Type B pancreatic cell (in vitro differentiated cells): Measurements from ENCODE around the gene BACH2. TPM values are rescaled to one million over a fixed set of nuclear protein-coding genes. Genes with fewer than 3 reads are reported as not detected.

Source experiments
- DNase-seq: peaks from one replicate; pipeline ENCODE4 v3.0.0; 2021; ENCODE audit warnings: mixed read lengths; ENCODE audit not compliant: unreplicated experiment; ENCODE audit errors: extremely low spot score
- H3K27ac Mint-ChIP-seq: 2 replicates; pipeline ENCODE4 v1.8.0; 2021; ENCODE audit warnings: mild to moderate bottlenecking, mixed read lengths
- H3K27me3 Mint-ChIP-seq: 2 replicates; pipeline ENCODE4 v1.8.0; 2021; ENCODE audit warnings: mixed read lengths
- H3K36me3 Mint-ChIP-seq: 2 replicates; pipeline ENCODE4 v1.8.0; 2021; ENCODE audit warnings: mixed read lengths
- H3K4me1 Mint-ChIP-seq: one replicate; pipeline ENCODE4 v1.8.0; 2021; ENCODE audit warnings: mixed read lengths; ENCODE audit not compliant: unreplicated experiment
- H3K4me3 Mint-ChIP-seq: 2 replicates; pipeline ENCODE4 v1.8.0; 2021; ENCODE audit warnings: mild to moderate bottlenecking, mixed read lengths
- H3K9me3 Mint-ChIP-seq: 2 replicates; pipeline ENCODE4 v1.8.0; 2021; ENCODE audit warnings: mixed read lengths
- total RNA-seq: library from RNA; stranded (reverse); gene quantifications from 2 replicates; pipeline ENCODE4 v1.2.1, GENCODE V29; 2021; ENCODE audit warnings: low replicate concordance
- TF ChIP-seq, protein P1 (sequence below): fragments of 200-600 bp; sonication (generic); conservative IDR thresholded peaks from 2 replicates; pipeline ENCODE4 v1.5.0; 2021; ENCODE audit warnings: antibody characterized with exemption, mild to moderate bottlenecking

BACH2 gene
- total RNA-seq, 1 donor from 2014 or later, result 33.5 TPM

DNA sequence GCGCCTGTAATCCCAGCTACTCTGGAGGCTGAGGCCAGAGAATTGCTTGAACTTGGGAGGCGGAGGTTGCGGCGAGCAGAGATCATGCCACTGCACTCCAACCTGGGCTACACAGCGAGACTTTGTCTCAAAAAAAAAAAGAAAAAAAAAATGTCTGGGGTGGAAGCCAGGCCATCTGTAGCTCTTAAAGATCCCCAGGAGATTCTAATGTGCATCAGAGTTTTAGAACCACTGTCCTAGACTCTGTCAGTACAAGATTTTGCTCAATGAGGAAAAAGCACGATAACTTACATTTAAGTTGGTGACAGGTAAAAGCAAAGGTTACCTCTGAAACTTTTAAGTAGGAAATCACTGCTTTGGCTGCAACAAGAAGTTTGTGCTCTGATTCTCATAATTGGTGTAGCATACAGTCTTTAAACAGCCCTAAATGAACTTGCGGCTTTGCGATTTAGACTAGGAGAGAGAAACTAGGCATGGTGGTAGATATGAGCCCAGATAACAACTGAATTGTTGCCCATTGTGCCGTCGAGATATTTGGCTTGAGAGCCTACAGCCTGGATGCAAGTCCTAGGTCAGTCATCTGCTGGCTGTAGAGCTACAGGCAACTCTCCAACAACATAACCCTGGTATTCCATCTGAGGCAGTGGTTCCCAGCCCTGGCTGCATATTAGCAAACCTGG lies 67.2 kb downstream of the BACH2 start:
- H3K4me1 Mint-ChIP-seq, result peaks cover 53% of the 10 kb centered on the region
- H3K4me3 Mint-ChIP-seq, result no peak overlapping the region
- H3K9me3 Mint-ChIP-seq, result no peaks in the 10 kb centered on the region

GRCh38 chr6:90227673-90228072 lies 69.0 kb downstream of the BACH2 start:
- no peaks in the 10 kb centered on the region for H3K27me3 Mint-ChIP-seq
- H3K27ac Mint-ChIP-seq, result peak overlapping the region; percentile 60
- DNase-seq, result no peak
- peaks cover 48% of the 10 kb centered on the region for H3K4me1 Mint-ChIP-seq
- TF ChIP-seq, protein P1, sequence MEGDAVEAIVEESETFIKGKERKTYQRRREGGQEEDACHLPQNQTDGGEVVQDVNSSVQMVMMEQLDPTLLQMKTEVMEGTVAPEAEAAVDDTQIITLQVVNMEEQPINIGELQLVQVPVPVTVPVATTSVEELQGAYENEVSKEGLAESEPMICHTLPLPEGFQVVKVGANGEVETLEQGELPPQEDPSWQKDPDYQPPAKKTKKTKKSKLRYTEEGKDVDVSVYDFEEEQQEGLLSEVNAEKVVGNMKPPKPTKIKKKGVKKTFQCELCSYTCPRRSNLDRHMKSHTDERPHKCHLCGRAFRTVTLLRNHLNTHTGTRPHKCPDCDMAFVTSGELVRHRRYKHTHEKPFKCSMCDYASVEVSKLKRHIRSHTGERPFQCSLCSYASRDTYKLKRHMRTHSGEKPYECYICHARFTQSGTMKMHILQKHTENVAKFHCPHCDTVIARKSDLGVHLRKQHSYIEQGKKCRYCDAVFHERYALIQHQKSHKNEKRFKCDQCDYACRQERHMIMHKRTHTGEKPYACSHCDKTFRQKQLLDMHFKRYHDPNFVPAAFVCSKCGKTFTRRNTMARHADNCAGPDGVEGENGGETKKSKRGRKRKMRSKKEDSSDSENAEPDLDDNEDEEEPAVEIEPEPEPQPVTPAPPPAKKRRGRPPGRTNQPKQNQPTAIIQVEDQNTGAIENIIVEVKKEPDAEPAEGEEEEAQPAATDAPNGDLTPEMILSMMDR, result no peak
- H3K36me3 Mint-ChIP-seq, result peaks cover 9% of the 10 kb centered on the region
- peaks cover 3% of the 10 kb centered on the region for H3K9me3 Mint-ChIP-seq
- peak overlapping the region; percentile 8 for H3K4me3 Mint-ChIP-seq

More for the DNA sequence above, 67.2 kb downstream of the BACH2 start:
- TF ChIP-seq, protein P1, result no peak
- Mint-ChIP-seq H3K36me3 (no peaks in the 10 kb centered on the region), H3K27me3 (no peaks in the 10 kb centered on the region), H3K27ac (no peak overlapping the region)
- no peak for DNase-seq

- peaks cover 6% of the 10 kb centered on the region for H3K9me3 Mint-ChIP-seq
- H3K4me3 Mint-ChIP-seq, result peak overlapping the region; percentile 65
- H3K4me1 Mint-ChIP-seq, result peaks cover 46% of the 10 kb centered on the region
- DNase-seq, result no peak
- no peaks in the 10 kb centered on the region for H3K27me3 Mint-ChIP-seq
- peaks cover 12% of the 10 kb centered on the region for H3K36me3 Mint-ChIP-seq
- TF ChIP-seq, protein P1, result no peak
- peak overlapping the region; percentile 60 for H3K27ac Mint-ChIP-seq
These were observed 69.4 kb downstream of the BACH2 start for GRCh38 chr6:90227213-90227612.

- DNase-seq, result no peak
- Mint-ChIP-seq H3K27me3 (no peaks in the 10 kb centered on the region), H3K36me3 (peaks cover 12% of the 10 kb centered on the region), H3K9me3 (peaks cover 6% of the 10 kb centered on the region), H3K4me1 (peaks cover 46% of the 10 kb centered on the region), H3K27ac (no peak overlapping the region), H3K4me3 (no peak overlapping the region)
- TF ChIP-seq, protein P1, result no peak
These were observed 70.4 kb downstream of the BACH2 start for GRCh38 chr6:90226257-90226656.

DNA sequence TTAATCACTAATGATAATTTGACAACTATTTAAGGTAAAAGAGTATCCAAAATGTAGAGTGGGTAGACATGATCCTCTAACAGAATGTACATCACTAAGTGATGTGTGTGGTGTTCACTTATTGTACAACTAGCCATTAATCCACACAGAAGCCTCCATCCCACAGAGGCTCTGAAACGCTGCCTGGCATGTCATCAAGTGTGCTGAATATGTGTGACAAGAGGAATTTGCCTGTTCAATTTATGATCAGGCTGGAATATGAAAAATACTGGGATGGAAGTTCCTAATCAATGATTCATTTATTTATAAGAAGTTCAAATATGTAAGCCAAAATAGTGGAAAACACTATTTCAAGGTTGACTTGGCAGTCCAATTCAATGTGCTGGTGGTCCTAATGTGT lies 72.4 kb downstream of the BACH2 start:
- H3K27me3 Mint-ChIP-seq, result no peaks in the 10 kb centered on the region
- DNase-seq, result no peak
- peaks cover 12% of the 10 kb centered on the region for H3K36me3 Mint-ChIP-seq
- peaks cover 6% of the 10 kb centered on the region for H3K9me3 Mint-ChIP-seq
- no peak overlapping the region for H3K27ac Mint-ChIP-seq
- H3K4me3 Mint-ChIP-seq, result no peak overlapping the region
- peaks cover 31% of the 10 kb centered on the region for H3K4me1 Mint-ChIP-seq
- TF ChIP-seq, protein P1, result no peak
